Bladder microvascular endothelial cell (primary cell): ENCODE data around the gene KLHL26. TPM values are rescaled to one million over a fixed set of nuclear protein-coding genes. Genes with fewer than 3 reads are reported as not detected.

ENCODE experiments used
- total RNA-seq: library from RNA; depleted of rRNA; stranded (reverse); fragments of >200 nt; gene quantifications from 2 replicates; pipeline ENCODE4 v1.2.3, GENCODE V29; 2014

The KLHL26 gene
- total RNA-seq, result 1.5 and 9.9 TPM in 2 replicates

GRCh38 chr19:18636969-18637629, at the start of gene KLHL26:
TSS of gene KLHL26 (plus strand) at chr19:18637028. CDS start at chr19:18637055, 27 bp downstream.

GRCh38 chr19:18588611-18589379, 48.0 kb upstream of the KLHL26 start, which contains the start of gene REX1BD:
TSS of gene REX1BD (plus strand) at chr19:18588798. CDS start at chr19:18588802, 4 bp downstream.

GRCh38 chr19:18606281-18607225, 30.3 kb upstream of the KLHL26 start, which contains the start of gene CRLF1:
TSS of gene CRLF1 (minus strand) at chr19:18606799. CDS start at chr19:18606656, 143 bp downstream.

DNA sequence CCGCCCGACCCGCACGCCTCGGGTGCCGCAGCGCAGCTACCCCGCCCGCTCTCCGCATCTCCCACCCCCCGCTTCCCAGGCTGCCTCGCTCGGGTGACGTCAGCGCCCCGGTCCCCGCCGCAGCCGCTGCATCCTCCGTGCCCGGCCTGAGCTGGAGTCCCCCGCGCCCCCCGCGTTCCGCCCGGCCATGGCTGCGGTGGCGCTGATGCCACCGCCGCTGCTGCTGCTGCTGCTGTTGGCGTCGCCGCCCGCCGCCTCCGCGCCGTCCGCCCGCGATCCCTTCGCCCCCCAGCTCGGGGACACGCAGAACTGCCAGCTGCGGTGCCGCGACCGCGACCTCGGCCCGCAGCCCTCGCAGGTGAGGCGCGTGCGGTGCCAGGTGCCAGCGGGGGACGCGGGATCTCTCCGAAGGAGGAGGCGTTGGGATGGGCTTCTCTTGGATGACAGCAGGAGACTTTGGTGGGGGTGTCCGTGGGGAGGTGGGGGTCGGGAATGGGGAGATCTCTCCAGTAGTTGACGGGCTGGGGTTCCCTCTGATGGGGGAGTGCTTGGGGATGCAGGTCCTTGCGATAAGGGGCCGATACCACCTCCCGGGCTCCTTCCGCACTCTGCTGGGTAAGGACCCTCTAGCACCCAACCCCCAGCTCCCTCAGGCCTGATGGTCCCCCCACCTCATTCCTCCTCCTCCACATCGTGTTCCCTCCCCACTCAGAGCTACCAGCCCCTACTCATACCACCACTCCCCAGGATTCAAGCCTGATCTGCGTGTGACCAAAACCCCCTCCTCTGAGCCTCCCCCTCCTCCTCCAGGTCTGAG, 23.8 kb upstream of the KLHL26 start, which contains the start of gene TMEM59L:
Gene TMEM59L (plus strand): TSS at position 99 of the 817 bp plus-strand sequence. CDS start 89 bp downstream, at position 188.

GRCh38 chr19:18683109-18683957, 46.5 kb downstream of the KLHL26 start, which contains the start of gene CRTC1:
TSS of gene CRTC1 (plus strand) at chr19:18683680. CDS start at chr19:18683703, 23 bp downstream.

Other genes starting within 250 kb of the KLHL26 start
- gene LRRC25, start 239.4 kb upstream of the KLHL26 start, total RNA-seq, result not detected in 2 replicates
- gene SSBP4, start 217.6 kb upstream of the KLHL26 start, total RNA-seq, result 46.1 and 56.0 TPM in 2 replicates
- gene ISYNA1, start 198.9 kb upstream of the KLHL26 start, total RNA-seq, result 28.7 and 74.6 TPM in 2 replicates
- 13.4 and 16.6 TPM in 2 replicates for gene ELL, start 115.0 kb upstream of the KLHL26 start, total RNA-seq
- gene FKBP8, start 93.5 kb upstream of the KLHL26 start, total RNA-seq, result 142 and 161 TPM in 2 replicates
- gene KXD1, start 79.2 kb upstream of the KLHL26 start, total RNA-seq, result 50.8 and 53.6 TPM in 2 replicates
- gene UBA52, start 65.2 kb upstream of the KLHL26 start, total RNA-seq, result 765 and 812 TPM in 2 replicates
- gene REX1BD, start 48.2 kb upstream of the KLHL26 start, total RNA-seq, result 65.0 and 66.7 TPM in 2 replicates
- under 0.01 and 0.31 TPM in 2 replicates for gene CRLF1, start 30.2 kb upstream of the KLHL26 start, total RNA-seq
- gene TMEM59L, start 24.2 kb upstream of the KLHL26 start, total RNA-seq, result 0.38 TPM in 1 of 2 replicates, not detected in the other
- 0.97 and 2.0 TPM in 2 replicates for gene CRTC1, start 46.7 kb downstream of the KLHL26 start, total RNA-seq
- gene COMP, start 154.3 kb downstream of the KLHL26 start, total RNA-seq, result not detected in 2 replicates
- gene UPF1, start 194.9 kb downstream of the KLHL26 start, total RNA-seq, result 42.3 and 120 TPM in 2 replicates